GM19468 (cell line): ENCODE measurements around the gene GPC1.

ENCODE experiments used
- ATAC-seq: cut with Tn5 transposase; IDR thresholded peaks from one replicate; pipeline ENCODE4 v1.9.1; 2021; ENCODE audit warnings: mild to moderate bottlenecking, moderate library complexity, moderate number of reproducible peaks; ENCODE audit not compliant: unreplicated experiment; ENCODE audit errors: extremely low read depth

The GPC1 gene

DNA sequence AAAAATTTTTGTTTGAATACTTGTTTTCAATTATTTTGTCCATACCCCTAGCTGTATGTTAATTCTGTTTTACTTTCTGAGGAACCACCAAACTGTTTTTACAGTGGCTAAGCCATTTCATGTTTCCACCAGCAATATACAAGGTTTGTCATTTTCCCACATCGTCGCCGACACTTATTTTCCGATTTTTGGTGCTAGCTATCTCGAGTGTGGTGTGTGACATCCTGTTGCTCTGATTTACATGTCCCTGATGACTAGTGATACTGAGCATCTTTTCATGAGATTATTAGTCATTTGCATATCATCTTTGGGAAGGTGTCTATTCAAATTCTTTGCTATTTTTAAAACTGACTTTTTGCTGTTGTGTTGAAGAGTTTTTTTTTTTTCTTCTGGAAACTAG, 7.2 kb upstream of the GPC1 start:
- no peak for ATAC-seq

GRCh38 chr2:240429341-240429871, 6.1 kb upstream of the GPC1 start:
- ATAC-seq = no peak

DNA sequence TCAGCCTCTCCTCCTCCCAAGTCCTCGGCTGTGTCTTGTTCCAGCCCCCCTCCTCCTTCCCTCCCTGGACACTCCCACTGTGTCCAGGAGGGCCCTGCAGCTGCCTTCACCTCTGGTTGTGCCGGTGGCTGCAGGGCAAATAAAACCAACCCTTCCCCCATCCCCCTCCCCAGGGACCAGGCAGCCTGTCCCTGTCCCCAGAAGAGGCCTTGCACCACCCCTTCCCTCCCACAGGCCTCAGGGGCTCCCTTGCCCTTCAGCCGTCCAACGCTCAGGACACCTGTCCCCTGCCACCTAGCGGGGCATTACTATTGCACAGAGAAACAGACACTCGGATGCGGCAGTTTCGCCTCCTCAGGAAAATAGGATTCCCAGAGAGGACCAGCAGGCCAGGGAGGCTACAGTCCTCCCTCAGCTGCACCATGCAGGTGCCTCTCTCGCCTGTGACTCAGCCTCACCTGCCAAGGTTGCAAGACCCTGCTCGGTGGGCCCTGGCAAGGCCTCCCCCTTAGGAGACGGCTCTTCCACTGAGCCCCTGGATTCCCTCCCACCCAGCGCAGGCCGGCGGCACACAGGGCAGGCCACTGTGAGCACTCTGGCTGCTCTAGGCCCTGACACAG, 5.5 kb upstream of the GPC1 start:
- no peak for ATAC-seq

GRCh38 chr2:240430595-240430994, 4.9 kb upstream of the GPC1 start:
- ATAC-seq = no peak

- no peak for ATAC-seq
These were observed 4.2 kb upstream of the GPC1 start for GRCh38 chr2:240431271-240431660.

- no peak for ATAC-seq
These were observed 3.6 kb upstream of the GPC1 start for GRCh38 chr2:240431661-240432424.

GRCh38 chr2:240432430-240432819, 3.0 kb upstream of the GPC1 start:
- no peak for ATAC-seq

DNA sequence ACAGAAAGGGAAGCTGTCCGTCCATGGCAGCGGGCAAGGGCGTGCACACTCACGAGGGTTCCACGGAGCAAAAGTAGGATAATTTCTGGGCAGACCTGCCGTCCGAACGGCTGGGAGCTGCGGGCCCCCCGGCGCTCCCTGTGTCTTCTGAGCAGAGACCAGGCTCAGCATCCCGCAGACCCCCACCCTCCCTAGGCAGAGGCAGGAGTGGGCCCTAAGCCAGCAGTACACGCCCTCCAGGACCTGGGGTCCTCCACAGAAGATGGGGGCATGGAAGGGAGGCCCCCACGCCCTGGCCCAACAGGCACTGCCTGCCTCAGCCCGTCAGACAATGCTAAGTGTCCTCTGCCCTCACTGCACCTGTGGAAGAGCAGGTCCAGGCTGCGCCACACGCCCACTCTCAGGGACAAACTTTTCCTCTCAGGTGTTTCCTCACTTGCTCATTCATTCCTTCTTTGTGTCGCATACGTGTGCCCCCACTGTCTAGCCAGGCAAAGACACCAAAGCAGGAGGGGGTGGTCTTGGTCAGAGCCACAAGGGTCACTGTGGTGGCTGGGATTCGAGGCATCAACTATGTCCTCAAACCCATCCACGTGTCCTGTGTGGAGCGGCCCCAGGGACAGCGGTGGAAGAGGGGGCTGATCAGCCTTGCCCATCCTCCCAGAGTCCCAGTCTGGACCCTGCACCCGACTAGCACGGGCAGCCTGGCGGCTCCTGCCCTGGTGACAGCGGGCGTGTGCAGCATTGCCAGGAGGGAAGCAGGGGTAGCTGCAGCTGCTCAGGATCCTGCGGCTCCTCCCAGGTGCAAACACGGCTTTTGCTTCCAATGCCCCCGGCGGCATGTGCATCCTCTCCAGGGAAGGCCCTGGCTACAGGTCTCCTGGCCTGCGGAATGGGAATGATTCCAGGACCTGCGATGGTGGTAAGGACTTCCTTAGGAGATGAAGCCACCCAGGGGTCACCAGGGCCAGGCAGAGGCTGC, 2.4 kb upstream of the GPC1 start:
- ATAC-seq = no peak

DNA sequence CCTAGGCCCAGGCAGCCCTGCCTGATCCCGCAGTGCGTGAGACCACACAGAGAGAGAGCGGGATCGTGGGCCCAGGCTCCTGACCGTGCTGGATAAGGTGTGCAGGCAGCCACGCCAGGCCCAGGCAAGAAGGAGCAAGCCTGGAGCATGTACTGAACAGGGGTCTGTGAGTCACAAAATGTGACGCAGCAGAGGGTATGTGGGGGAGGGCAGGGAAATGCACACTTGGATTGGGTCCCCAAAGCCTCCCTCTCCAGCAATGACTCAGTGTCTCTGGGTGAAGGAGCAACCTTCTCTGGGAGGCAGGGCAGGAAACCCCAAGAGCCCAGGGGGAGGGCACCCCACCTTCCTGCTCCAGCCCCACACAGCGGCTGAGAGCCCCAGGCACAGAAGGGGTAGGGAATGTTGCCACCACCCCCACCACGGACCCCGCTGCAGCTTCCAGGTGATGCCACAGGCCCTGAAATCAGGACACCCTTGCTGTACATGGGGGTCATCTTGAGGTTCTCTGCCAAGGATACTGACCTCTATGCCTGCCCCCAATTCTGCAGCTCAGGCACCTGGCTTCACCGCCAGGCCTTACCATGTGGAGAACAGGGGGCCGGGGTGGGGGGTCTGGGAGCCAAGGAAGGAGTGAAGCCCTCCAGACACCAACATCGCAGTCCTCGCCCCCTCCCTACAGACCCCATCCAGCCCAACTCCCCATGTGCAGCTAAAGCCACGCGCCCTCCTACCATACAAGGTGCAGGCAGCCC, 1.3 kb upstream of the GPC1 start:
- ATAC-seq = no peak

DNA sequence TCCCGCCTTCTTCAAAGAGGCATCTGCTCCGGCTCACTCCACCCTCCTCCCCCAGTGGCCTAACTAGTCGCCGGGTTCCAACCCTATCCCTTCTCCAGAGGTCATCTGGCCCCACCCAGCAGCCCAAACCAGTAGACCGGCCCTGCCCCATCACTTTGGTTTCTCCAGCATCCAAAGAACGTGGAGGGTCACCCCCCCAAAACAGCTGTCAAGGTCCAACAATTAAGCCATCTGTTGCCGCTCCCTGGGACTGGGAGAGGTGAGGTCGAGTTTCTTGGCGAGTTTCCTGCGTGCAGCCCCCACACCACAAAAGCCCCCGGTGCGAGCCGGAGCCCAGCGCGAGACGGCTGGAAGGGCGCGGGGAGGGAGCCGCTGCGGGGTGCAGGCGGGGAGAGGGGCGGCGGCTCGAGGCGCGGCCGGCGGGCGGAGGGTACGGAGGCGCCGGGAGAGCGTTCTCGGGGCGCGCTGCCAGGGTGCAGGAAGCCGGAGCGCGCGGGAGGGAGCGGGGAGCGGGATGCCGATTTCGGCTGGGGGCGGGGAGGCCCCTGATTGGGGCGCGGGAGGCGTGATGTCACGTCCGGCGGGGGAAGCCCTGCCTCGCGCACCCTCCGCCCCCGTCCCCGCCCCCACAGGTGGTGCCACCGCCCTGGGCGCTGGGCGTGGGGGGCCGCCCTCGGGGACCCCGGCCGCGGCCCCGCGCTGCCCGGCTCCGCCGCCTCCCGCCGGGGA, 571 bp upstream of the GPC1 start:
- ATAC-seq = no peak

- no peak for ATAC-seq
These were observed 652 bp downstream of the GPC1 start for GRCh38 chr2:240435948-240436682.

DNA sequence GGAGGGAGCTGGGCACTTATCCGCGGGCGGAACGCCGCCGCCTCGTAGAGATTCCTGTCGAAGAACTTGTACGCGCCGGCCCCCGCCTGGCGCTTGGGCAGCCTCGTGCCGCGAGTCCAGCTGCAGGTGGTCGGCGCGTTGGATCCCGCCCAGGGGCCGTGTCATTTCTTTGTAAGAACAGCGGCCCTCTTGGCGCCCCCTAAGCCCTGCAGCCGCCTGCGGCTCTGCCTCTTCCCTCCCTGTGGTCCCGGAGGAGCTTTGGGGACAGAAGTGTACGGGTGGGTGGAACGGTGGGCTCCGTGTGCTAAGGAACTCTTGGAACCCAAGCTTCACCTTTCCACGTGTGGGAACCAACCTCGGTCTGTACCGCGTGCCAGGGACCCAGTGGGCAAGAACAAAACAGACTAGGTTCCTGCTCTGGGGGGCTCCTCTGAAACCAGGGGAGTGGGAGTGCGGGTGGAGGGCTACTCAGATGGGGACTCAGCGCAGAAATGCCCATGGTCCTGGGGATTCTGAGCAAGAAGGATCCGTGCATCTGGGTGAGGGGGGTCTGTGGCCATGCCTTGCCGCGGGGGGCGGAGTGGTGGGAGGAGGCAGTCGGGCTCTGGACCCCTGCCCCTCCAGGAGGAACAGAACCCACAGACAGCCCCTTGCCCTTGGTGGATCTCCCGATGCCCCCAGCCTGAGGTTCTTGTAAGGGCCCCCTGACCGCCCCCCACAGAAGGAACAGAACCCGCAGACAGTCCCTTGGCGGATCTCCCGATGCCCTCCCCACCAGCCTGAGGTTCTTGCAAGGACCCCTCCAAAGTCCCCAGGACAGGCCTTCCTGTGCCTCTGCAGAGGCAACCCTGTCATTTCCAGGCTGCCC, 1.5 kb downstream of the GPC1 start:
- ATAC-seq = no peak

DNA sequence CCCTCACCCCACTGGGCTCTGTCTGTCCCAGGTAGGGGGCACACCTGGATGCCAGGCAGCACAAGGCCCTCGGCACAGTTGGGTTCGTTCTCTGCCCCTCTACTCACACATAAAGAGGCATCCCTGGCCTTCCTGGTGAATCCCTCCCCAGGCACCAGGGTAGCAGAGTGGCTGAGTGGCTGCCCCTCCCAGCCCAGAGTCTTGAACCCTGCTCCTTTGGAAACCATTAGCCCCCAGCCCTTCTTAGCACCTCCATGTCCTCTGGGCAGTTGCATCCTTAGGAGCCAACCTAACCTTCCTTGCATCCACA, 2.0 kb downstream of the GPC1 start:
- ATAC-seq = no peak

DNA sequence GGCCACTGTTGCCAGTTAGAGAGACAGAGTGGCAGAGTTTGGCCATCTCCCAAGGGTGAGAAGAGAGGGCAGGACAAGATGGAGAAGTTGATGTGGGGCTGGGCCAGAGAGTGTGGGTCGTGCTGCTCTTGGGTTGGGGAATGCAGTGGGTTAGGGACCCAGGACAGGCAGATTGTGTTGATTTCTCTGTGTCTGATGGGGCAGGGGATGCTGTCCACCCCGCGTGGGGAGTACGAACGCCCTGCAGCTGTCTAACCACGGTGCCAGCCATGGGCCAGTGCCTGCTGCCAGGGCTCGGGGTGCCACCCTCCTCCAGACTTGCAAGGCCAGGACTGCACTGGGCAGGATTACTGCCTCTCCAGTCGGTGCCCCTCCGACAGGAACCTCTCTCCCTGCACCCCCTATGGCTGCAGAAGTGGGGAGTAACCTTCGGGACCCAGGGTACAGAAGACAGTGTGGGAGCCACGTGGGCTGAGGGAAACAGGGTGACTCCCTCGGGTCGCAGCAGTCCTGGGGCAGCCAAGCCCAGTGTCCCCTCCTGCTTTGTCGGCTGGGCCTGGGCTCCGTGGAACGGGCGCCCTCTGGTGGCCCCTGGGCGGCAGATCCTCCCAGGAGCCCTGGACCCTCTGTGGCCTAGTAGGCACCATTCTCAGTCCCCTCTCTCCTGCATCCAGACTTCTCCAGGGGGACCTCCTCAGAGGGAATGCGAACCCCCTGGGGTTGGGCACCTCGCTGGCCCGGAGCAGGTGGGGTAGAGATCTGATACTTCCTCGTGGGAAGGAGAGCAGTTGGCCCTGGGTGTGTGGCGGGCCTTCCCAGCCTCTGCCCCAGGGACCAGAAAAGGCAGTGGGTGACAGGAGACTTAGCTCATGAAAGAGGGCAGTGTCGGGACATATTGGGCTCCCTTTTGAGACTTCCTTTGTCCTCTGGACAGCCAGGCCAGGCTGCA, 2.7 kb downstream of the GPC1 start:
- no peak for ATAC-seq

- ATAC-seq = no peak
These were observed 3.6 kb downstream of the GPC1 start for GRCh38 chr2:240438810-240439697.

DNA sequence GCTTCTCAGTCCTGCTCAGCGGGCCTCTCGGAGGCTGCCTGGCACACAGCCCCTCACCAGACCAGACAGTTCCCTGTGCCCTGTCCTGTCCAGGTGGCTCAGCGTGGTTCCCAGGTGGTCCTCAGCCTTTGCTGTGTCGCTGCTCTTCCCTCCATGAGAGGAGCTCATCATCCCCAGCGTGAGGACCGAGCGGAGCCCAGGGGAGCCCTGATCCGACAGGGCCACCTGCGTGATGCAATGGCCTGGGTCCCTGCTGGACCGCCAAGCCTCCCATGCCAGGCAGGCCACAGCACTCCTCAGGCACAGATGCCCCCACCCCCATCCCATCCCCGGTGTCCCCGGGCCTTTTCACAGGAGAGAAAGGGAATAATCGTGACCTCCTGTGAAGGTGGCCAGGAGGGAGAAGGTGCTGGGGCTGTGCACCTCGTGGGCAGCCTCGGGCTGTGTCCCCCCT, 4.3 kb downstream of the GPC1 start:
- no peak for ATAC-seq
